NCI-H345 treated with DMSO at 0.1 percent for 48 hours (cell line): Measurements from ENCODE around the gene AHI1.
"Not testable (repeated sequence)": the region's sequence is repeated elsewhere in the genome, so short reads cannot be mapped to it uniquely, and the experiment has no call there.

Experiments
- DNase-seq: peaks from one replicate; lab custom pipeline; 2025; ENCODE audit not compliant: unreplicated experiment; lab: John Stamatoyannopoulos, UW

Gene AHI1

DNA sequence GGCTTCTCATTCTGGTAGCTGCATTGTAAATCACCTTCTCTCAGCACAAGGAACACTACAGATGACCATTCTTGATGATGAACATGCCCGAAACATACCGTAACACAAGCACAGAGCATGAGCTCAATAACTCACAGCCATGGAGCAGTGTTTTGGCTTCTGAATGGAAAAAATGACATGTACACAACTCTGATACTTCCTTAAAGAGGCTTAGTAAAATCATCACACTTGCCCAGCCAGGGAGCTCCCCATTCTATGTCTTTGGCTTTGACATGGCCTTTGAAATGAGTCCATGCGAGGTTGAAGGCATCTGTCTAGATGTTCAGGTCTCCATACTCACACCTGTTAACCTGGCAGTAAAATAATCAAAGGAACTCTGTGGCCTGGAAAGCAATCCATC is 228.8 kb downstream of the AHI1 start:
- no peak for DNase-seq

DNA sequence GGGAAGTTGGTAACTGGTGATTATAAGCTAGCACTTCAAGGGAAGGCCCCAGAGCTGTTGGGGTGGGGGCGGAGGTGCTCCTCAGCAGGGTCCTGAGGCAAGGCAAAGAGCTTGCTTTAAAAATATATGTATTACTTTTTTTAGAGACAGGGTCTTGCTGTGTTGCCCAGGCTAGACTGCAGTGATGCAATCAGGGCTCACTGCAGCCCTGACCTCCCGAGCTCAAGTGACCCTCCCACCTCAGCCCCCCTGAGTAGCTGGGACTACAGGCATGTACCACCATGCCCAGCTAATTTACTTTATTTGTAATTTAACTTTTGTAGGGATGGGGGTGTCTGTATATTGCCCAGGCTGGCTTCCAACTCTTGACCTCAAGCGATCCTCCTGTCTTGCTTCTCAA is 229.3 kb downstream of the AHI1 start:
- no peak for DNase-seq

DNA sequence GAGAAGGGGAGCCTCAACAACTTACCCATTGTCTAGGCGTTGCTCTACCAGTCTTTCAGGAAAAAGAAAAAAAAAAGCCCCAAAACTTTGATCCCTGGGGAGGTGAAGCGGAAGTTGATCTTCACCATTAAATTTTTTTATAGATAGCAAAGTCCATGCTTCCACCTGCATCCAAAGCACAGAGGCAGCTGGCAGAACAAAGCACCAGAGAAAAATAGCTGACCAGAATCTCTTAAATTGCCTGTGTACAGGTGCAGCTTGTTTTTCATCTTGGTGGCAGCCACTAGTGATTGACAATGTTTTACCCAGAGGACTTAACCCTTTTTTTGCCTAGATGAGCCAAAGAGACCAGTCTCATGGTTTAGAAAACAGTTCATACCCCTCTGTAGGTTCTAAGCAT is 230.5 kb downstream of the AHI1 start:
- DNase-seq: peak; percentile 66

DNA sequence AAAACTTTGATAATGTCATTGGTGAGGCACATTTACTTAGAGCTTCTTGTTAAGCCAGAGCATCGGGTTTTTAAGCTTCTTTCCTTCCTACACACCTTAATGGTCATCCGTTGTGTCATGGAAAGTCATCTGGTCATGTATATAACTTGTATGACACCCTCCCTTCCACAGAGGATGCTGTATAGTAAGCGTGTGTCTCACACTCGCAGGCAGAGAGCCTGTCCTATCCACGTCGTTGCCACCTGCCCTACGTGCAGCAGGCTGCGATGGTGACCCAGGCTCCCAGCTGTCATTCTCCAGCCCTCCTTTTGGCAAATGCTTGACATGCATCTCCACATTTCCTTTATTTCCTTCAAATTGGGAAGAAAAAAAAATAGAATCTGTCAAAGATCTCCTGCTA is 230.9 kb downstream of the AHI1 start:
- DNase-seq: peak; percentile 66

DNA sequence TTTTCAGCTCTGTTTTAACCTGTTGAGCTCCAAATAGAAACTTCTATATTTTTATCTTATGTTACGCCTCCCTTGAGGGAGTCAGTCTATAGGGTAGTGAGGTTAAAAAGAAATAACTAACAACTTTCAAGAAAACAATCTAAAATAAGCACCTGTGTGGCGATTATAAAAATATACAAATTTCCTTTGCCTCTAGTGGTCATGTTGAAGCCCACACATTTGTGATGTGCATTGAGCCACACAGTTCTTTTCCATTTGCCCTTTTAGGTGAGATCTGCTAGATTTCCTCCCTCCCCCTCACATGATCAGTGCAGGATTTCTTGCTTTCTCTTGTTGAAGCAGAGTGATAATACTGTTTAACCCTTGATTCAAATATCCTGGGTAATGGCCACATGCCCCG is 232.3 kb downstream of the AHI1 start:
- no peak for DNase-seq

- no peak for DNase-seq
Measured at GRCh38 chr6:135261872-135262725, 235.4 kb downstream of the AHI1 start.

DNA sequence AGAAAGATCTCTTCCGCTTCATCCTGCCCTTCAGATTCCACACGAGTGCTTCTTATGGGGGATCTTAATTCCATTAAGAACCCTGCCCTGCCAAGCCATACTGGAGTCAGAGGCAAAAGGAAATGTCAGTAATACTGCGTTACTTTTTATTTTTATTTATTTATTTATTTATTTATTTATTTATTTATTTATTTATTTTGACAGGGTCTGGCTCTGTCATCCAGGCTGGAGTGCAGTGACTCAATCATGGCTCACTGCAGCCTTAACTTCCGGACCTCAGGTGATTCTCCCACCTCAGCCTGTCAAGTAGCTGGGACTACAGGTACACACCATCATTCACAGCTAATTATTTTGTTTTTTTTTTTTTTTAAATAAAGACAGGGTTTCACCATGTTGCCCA is 236.9 kb downstream of the AHI1 start:
- DNase-seq: no peak

GRCh38 chr6:135258970-135259369 is 238.6 kb downstream of the AHI1 start:
- DNase-seq: no peak

- no peak for DNase-seq
Measured at GRCh38 chr6:135257631-135258405, 239.7 kb downstream of the AHI1 start.

DNA sequence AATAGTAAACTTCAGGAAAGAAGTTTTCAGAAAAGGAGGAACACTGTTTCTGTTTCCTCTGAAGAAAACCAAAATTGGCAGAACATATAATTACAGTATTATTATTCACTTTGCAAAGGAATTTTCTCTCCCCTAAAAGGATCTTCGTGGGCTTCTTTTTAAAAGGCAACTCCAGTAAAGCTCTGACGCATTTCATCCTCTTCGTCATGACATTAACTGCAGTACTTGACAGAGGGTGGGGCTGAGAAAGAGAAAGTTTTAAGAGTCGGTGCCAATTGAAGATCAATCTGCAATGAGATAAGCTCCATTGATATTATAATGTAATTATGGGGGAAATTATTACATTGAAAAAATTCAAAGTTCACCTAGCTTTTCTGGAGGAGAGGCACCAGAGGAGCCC is 240.7 kb downstream of the AHI1 start:
- DNase-seq: no peak

- DNase-seq: no peak
Measured at GRCh38 chr6:135254471-135254870, 243.1 kb downstream of the AHI1 start.

GRCh38 chr6:135251498-135252441 is 245.8 kb downstream of the AHI1 start:
- peak; percentile 93 for DNase-seq

DNA sequence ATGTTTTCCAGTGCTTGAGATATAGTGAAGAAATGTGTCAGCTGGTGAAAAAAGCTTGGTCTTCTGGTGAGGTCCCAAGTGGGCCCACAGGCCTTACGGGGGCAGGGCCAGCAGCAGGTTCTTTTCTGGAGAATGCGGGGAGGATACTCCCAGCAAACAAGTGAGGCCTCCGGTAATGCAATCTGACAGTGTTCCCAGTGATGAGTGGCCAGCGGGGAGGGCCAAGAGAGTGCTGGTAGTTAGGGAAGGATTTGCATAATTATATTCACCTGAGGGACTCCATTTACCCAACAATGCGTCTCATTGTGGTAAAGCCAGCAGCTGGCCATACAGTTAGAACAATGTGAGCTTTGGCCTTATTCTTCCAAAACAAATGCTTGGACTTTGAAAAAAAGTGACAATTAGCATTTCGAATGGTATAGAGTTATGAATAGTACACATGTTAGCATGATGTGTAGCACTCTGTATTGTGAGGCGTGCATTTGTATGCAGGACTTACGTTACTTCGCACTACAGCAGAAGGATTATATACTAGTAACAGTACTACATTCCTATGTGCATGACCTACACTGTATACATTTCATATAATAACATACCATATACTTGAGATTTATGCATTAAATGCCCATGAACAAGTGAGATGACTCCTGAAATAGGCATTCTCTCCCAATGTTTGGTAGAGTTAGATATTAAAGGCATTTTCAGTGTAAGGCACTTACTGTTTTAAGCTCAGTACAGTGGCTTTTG is 246.6 kb downstream of the AHI1 start:
- DNase-seq: peak; percentile 18

DNA sequence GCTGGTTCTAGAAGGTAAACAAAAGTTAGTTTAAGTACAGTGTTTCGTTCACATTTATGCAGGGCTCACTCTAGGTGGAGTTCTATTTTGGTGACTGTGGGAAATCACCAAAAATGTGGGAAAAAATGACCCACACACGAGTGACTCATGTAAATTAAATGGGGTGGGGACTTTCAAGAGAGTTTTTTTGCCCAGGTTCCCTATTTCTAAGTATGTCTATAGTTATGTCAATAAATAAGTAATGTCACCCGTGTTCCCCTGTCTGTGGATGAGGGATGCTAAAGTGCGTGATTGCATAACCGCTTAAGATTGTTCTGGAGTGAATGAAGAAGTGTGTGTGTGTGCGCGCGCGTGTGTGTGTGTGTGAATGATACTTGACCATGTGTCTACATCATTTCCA is 247.3 kb downstream of the AHI1 start:
- no peak for DNase-seq

DNA sequence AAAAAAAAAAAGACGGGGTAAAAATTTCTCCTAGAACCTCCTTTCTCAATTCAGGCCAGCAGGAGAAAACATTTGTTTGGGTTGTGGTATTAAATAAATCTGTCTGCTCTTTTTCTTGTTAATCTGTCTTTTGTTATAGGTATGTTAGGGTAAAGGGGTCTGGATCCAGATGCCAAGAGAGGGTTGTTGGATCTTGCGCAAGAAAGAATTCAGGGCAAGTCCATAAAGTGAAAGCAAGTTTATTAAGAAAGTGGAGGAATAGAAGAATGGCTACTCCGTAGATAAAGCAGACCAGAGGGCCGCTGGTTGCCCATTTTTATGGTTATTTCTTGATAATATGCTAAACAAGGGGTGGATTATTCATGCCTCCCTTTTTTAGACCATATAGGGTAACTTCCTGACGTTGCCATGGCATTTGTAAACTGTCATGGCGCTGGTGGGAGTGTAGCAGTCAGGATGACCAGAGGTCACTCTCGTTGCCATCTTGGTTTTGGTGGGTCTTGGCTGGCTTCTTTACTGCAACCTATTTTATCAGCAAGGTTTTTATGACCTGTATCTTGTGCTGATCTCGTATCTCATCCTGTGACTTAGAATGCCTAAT is 251.0 kb downstream of the AHI1 start:
- not testable (repeated sequence) for DNase-seq

GRCh38 chr6:135244805-135245204 is 252.7 kb downstream of the AHI1 start:
- DNase-seq: no peak

DNA sequence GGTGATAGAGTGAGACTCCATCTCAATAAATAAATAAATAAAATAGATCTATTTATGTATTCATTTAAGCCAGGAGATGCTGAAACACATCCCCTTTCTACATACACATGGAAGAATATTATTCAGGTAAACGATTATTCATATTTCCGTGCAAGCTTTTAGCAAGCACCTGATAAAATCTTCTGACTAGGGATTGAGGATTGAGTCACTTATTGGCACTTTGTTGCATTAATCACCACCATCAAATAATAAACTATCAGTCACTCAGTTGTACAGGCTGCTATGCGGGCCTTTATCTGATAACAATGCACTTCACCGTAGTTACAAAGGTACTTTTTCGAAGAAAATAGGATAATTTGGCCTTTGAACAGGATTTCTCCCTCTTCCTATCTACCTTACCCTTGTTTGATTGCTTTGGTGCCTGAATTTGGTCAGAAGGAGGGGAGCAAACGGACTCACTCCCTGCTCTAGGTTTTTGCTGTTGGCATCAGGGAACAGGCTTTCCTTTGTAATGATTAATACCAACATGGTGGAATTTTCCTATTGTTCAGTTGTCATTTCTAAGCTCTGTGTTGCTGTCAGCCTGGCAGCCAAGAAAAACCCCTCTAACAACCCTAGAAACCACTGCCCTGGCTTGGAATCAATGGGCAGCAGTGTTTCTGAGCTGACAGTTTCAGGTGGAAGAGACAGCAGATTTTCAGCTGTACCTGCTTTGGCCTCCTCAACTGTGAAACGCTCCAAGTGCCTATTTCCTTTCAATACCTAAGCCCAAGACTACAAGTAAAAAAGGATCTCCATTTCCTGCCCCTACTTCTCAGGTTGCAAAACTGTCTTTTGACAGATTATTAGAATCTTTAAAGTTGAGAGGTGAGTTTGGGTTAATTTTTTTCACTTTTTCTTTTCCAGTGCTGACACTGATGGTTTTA is 253.4 kb downstream of the AHI1 start:
- no peak for DNase-seq

DNA sequence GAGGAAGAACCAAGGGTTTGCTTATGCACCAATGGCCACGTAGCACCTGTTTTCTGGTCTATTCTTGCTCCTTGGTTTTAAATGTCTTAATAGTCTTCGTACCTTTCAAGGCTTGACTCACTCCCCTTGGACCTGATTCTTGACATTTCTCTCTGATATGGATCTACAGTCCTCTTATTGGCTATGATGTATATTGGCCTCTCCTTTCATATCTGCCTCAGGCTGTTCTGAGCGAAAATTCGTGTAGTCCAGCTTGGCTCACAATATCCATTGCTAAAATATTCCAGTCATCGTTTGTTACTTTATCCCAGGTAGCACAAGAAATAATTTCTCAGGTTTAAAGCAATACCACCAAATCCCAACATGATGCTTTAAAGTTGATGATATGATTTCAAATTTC is 256.8 kb downstream of the AHI1 start:
- DNase-seq: no peak

- DNase-seq: no peak
Measured at GRCh38 chr6:135236732-135237131, 260.8 kb downstream of the AHI1 start.
